D721Med (cell line): ENCODE measurements around the gene AFF3.

Source experiments
- DNase-seq: peaks from one replicate; pipeline ENCODE4 v3.0.0; 2011; ENCODE audit warnings: low spot score; ENCODE audit not compliant: insufficient read length
- FAIRE-seq: peaks from 2 replicates; lab custom pipeline; 2011; peaks lifted over from hg19 to GRCh38; lab: Jason Lieb, UNC
- CTCF ChIP-seq: IDR thresholded peaks from 2 replicates; pipeline ENCODE4 v1.5.1; 2012; ENCODE audit warnings: mild to moderate bottlenecking, control low read depth; ENCODE audit not compliant: insufficient read depth; ENCODE audit errors: missing control alignments

AFF3 gene

GRCh38 chr2:99618579-99619097, 523.8 kb downstream of the AFF3 start:
- no peak for DNase-seq
- TF ChIP-seq CTCF = no peak
- FAIRE-seq = no peak

GRCh38 chr2:99617811-99618210, 524.6 kb downstream of the AFF3 start:
- FAIRE-seq = no peak
- no peak for TF ChIP-seq CTCF
- no peak for DNase-seq

GRCh38 chr2:99615247-99615771, 527.1 kb downstream of the AFF3 start:
- TF ChIP-seq CTCF = peak; percentile 9
- no peak for FAIRE-seq
- no peak for DNase-seq

GRCh38 chr2:99613980-99614379, 528.4 kb downstream of the AFF3 start:
- FAIRE-seq (no peak), DNase-seq (no peak)
- no peak for TF ChIP-seq CTCF

- no peak for TF ChIP-seq CTCF
- no peak for DNase-seq
- no peak for FAIRE-seq
Measured at GRCh38 chr2:99611786-99612185, 530.6 kb downstream of the AFF3 start.

GRCh38 chr2:99611034-99611433, 531.4 kb downstream of the AFF3 start:
- TF ChIP-seq CTCF = no peak
- DNase-seq = no peak
- FAIRE-seq = no peak

GRCh38 chr2:99609851-99610381, 532.5 kb downstream of the AFF3 start:
- no peak for FAIRE-seq
- TF ChIP-seq CTCF = no peak
- no peak for DNase-seq
